Spleen (tissue), 7 donors: ENCODE data around the gene STX16.

ENCODE experiments used
- POLR2A ChIP-seq, 3 donors: fragments of 450-650 bp; IDR thresholded peaks; one replicate each; pipeline ENCODE4 v1.5.1; 2017; ENCODE audit warnings: antibody characterized with exemption in 3 of 3, mild to moderate bottlenecking in 1 of 3
- POLR2AphosphoS5 ChIP-seq, 3 donors: sonication (generic); formaldehyde crosslinking; IDR thresholded peaks; one replicate each; pipeline ENCODE4 v1.5.1; 2017; ENCODE audit warnings: antibody characterized with exemption in 3 of 3
- TF ChIP-seq, protein P1 (sequence below), 11 experiments: fragments of 200-600 bp in 7 of 11; fragments of 450-650 bp in 4 of 11; sonication (generic) in 4 of 11; IDR thresholded peaks in 8 of 11; conservative IDR thresholded peaks in 3 of 11; 1 replicate in 7 of 11; 2 replicates in 4 of 11; pipeline versions ENCODE4 v1.4.0 to v1.8.0; 2016 to 2021; ENCODE audit warnings: antibody characterized with exemption in 11 of 11, inconsistent platforms in 4 of 11, mild to moderate bottlenecking in 1 of 11
- donor health status: DM: no; HTN: no; CAD: no; lungs with moderate emphysema.
- donor health status: DM: no; HTN: no; CAD: no.
- donor health status: DM: no; HTN: no; CAD: no.

DNA sequence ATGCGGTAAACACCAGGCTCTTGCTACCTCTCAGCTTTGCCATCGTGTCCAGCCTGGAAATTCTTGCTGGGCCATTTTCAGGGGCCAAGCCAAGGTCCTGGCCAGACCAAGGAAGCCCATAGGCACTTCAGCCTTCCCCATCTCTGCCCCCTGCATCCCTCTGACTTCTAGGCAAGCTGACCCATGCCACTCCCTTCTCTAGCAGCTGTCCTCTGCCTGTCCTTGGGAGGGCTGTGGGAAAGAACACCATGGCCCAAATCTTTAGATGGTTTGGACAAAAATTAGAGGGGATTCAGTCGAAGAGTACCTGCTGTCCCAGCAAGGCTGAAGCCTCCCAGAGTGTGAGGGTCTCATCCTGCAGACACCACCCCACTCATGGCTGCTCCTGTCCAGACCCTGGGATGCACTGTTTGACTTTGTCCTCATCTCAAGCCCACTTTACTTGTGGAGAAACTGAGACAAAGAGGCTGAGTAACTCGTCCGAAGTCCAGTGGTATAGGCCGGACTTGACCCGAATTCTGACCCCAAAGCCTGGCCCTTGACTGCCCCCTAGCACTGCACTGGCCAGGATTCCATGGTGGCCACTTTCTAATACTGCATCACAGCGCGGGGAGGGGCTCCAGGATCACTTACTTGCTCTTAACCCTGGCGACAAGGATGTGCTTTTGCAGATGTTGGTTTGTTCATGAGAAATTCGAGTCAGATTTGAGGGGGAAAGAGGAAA, 22.4 kb upstream of the STX16 start:
- TF ChIP-seq, protein P1, sequence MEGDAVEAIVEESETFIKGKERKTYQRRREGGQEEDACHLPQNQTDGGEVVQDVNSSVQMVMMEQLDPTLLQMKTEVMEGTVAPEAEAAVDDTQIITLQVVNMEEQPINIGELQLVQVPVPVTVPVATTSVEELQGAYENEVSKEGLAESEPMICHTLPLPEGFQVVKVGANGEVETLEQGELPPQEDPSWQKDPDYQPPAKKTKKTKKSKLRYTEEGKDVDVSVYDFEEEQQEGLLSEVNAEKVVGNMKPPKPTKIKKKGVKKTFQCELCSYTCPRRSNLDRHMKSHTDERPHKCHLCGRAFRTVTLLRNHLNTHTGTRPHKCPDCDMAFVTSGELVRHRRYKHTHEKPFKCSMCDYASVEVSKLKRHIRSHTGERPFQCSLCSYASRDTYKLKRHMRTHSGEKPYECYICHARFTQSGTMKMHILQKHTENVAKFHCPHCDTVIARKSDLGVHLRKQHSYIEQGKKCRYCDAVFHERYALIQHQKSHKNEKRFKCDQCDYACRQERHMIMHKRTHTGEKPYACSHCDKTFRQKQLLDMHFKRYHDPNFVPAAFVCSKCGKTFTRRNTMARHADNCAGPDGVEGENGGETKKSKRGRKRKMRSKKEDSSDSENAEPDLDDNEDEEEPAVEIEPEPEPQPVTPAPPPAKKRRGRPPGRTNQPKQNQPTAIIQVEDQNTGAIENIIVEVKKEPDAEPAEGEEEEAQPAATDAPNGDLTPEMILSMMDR (IDR thresholded peaks at IDR 0.05 in 8 of 11, conservative IDR thresholded peaks at IDR 0.05 in 3 of 11): no peak
- TF ChIP-seq POLR2A (IDR thresholded peaks at IDR 0.05): no peak
- no peak for TF ChIP-seq POLR2AphosphoS5 (IDR thresholded peaks at IDR 0.05)
